ENCODE data around the gene COX6A2.

GRCh38 chr16:31402687-31403086, 25.5 kb downstream of the COX6A2 start:
- TF ChIP-seq POLR2AphosphoS5 (IDR thresholded peaks at IDR 0.05; ENCODE audit: low read depth, low read length) (no peak), POLR2A (IDR thresholded peaks at IDR 0.05; ENCODE audit: low read depth, low read length) (no peak)

All from GM12892 (cell line).